Cardiac fibroblast (primary cell): ENCODE results near the gene FGD6.
A peak's percentile ranks its signal among the peaks of the same experiment; 100 is the strongest.

Source experiments
- DNase-seq, 2 donors: peaks; one replicate each; pipeline versions ENCODE4 v3.0.0 to v3.0.0-alpha.2; 2010; ENCODE audit warnings: low read depth in 2 of 2
- H3K4me3 ChIP-seq, 2 donors: replicated peaks in 1 of 2; 1 replicate in 1 of 2; 2 replicates in 1 of 2; pipeline ENCODE4 v1.5.1; 2011; ENCODE audit warnings: low read depth in 2 of 2, low read length in 2 of 2, mild to moderate bottlenecking in 2 of 2, moderate library complexity in 1 of 2
- TF ChIP-seq, protein P1 (sequence below): IDR thresholded peaks from one replicate; pipeline ENCODE4 v1.5.1; 2011; ENCODE audit warnings: low read depth, mild to moderate bottlenecking, low read length, inconsistent platforms

The FGD6 gene

DNA sequence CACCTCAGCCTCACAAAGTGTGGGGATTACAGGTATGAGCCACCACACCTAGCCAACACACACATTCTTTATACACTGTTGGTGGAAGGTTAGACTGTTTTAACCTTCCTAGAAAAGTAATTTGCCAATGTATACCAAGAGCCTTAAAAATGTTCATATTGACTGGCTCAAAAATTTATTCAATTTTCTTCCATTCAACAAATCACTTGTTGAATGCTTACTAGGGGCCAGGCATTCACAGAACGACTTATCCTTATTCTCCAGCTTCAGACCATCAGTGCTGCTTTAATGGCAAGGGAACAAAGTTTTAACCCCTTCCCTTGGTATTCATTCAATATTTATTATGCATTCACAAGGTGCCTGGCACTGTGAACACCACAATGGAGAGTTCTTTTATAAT lies 146.9 kb downstream of the FGD6 start:
- TF ChIP-seq, protein P1, sequence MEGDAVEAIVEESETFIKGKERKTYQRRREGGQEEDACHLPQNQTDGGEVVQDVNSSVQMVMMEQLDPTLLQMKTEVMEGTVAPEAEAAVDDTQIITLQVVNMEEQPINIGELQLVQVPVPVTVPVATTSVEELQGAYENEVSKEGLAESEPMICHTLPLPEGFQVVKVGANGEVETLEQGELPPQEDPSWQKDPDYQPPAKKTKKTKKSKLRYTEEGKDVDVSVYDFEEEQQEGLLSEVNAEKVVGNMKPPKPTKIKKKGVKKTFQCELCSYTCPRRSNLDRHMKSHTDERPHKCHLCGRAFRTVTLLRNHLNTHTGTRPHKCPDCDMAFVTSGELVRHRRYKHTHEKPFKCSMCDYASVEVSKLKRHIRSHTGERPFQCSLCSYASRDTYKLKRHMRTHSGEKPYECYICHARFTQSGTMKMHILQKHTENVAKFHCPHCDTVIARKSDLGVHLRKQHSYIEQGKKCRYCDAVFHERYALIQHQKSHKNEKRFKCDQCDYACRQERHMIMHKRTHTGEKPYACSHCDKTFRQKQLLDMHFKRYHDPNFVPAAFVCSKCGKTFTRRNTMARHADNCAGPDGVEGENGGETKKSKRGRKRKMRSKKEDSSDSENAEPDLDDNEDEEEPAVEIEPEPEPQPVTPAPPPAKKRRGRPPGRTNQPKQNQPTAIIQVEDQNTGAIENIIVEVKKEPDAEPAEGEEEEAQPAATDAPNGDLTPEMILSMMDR: no peak
- no peak for DNase-seq
- no peak overlapping the region for H3K4me3 ChIP-seq

DNA sequence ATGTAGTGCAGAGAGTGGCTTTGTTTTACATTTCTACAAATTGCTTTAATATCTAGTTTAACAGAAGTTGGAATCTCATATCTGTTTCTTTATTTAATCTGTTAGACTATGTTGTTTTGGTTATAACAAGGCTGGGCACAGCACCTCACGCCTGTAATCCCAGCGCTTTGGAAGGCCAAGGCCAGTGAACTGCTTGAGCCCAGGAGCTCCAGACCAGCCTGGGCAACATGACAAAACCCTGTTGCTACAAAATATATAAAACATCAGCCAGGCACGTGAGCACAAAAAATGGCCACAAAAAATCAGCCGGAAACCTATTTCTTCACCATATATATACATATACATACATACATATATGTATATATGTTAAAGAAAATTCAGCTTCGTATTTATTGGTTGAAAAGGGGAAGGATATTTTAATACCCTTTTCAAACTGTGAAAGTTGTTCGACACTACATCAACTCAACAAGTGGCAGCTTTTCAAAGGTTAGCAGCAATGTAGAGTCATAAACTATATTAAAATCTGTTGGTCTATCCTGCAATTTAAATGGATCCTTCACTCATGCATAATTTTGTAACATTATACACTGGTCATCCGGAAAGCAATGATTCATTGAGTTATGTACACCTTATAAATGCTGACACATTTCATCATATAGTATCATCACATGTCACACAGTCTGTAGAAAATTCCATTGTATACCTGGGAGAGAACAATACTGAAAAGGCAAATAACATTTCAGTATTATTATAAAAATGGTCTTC lies 151.0 kb downstream of the FGD6 start:
- no peak for DNase-seq
- TF ChIP-seq, protein P1: no peak
- no peak overlapping the region for H3K4me3 ChIP-seq

DNA sequence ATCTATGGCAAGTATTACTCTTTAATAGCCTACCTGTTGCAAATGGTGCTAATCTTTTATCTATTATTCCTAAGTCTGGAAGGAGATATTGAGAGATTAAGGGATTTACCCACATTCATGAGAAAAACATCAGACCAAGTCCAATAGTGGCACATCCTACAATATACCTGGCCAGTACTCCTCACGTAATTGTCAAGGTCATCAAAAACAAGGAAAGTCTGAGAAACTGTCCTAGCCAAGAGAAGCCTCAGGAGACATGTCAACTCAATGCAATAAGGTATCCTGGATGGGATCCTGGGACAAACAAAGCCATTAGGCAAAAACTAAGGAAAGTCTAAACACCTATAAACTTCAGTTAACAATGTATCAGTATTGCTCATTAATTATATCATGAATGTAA lies 156.3 kb downstream of the FGD6 start:
- no peak for DNase-seq
- no peak overlapping the region for H3K4me3 ChIP-seq
- TF ChIP-seq, protein P1: no peak

- no peak for DNase-seq
- TF ChIP-seq, protein P1: no peak
- H3K4me3 ChIP-seq: no peak overlapping the region
Measured at GRCh38 chr12:95059984-95060383, 157.3 kb downstream of the FGD6 start.

DNA sequence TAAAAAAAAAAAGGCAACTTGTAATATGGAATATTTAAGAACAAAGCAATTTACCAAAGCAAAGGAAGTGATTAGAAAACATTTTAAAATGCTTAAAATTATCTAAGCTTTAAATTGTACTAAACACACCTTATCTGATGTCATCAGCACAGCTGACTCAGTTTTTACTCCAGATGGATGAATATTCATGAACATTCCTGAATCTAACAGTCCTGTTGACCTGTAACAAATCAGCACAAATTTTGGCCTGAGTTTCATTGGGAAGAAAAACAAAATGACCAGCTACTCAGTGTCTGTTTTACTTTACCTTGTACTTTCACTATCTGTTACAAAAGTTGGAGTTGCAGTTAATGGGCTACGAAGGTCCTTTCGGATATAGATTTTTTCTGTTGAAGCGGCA lies 159.8 kb downstream of the FGD6 start:
- no peak for DNase-seq
- TF ChIP-seq, protein P1: no peak
- H3K4me3 ChIP-seq: no peak overlapping the region

DNA sequence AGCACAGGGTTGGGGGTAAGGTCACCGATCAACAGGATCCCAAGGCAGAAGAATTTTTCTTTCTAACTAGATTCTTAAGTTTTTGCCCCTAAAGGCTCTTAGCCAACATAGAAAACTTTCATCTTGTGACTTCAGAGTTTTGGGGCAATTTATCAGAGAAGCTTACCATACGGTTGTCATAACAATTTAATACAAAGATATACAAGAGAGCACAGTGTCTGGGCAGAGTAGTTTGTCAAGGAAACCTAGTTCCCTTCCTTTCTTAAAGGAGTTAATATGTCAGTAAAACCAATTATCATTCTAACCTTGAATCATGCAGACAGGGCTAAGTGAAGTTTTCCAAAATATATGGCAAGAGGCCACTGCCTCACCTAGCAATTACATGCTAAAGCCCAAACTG lies 162.2 kb downstream of the FGD6 start:
- TF ChIP-seq, protein P1: no peak
- no peak for DNase-seq
- no peak overlapping the region for H3K4me3 ChIP-seq

DNA sequence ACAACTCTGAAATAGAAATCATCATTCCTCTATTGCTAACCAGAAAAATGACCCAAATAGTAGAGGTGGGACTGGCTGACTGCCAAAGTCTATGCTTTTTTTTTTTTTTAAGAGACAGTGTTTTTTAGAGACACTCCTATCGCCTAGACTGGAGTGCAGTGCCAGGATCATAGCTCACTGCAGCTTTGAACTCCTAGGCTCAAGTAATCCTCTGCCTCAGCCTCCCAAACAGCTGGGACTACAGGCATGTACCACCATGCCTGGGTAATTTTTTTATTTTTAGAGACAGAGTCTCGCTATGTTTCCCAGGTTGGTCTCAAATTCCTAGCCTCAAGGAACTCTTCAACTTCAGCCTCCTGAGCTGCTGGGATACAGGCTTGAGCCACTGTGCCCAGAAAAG lies 163.1 kb downstream of the FGD6 start:
- TF ChIP-seq, protein P1: no peak
- peak in 1 of 2 donors; percentile 4 for DNase-seq

More for the DNA sequence above, 163.1 kb downstream of the FGD6 start:
- H3K4me3 ChIP-seq: no peak overlapping the region
